Effector CD8-positive, alpha-beta T cell (primary cell): Measurements from ENCODE around the gene MYOCD.

Experiments
- DNase-seq: peaks from one replicate; lab custom pipeline; 2025; lab: John Stamatoyannopoulos, UW

Gene MYOCD

DNA sequence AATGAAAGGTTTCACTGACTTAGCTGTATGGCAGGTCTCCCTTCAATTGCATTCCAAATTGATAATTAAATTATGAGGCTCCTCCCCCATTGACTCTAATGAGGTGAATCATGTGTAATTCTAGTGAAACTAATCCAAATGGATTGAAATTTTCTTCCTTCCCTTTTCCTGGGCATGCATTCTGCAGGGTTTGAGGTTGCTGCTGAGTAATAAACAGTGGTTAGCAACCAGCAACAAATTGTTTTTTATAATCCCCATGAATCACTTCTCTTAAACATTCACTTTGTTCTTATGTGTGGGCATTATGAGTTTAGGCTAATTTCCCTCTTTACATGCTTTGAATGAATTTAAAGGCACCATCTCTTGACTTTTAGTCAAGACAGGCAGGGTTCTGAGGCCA, 43.4 kb downstream of the MYOCD start:
- no peak for DNase-seq

DNA sequence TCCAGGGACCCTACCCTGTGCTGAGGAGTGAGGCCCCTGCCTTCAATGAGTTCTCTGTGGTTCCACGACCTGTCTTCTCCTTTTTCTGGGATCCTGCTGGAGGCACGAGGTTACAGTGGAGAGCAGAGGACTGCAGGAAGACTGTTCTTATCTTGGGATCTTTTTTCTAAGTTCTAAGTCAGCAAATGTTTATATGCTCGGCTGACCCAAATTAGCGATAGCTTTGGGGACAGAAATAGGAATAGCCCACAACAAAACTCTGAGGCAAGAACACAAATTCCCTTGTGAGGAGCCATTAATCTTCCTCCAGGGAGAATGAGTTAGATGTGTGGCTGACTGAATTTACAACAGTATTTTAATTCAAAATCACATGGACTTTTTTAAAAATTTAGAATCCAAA, 46.7 kb downstream of the MYOCD start:
- DNase-seq = no peak

DNA sequence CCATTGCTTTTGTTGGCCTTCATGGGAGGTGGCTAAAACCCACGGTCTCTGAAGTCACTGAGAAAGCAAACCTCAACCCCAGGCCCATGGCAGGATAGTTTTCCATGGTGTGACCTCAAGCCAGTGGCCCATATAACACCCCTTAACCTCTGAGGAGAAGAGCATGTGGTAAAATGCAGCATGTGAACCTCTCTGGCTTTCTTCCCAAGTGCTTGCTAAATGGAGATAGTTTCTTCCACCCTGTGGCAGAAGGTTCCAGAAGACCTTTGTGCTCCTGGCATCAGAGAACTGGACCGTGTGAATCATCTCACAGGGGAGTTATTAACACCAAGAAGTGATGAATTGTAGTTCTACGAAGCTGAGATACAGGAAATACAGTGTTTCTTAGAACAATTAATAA, 47.3 kb downstream of the MYOCD start:
- DNase-seq = no peak

DNA sequence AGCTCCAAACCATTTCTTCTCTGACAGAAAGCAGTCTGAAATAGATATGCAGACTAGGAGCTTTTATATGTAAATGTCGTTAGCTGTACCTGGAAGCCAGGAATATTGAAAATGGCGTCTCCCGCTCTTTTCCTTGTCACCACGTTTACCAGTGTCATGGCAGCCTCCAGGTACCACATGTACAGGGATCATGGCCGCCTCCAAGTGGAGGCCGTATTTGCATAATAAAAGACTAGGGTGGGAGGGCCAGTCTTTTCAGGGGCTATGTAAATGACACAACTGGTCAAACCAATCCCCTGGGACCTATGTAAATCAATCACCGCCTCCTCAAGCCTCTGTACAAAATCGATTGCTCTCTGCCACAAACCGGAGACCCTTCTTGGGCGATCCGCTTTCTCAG, 54.3 kb downstream of the MYOCD start:
- DNase-seq = no peak

DNA sequence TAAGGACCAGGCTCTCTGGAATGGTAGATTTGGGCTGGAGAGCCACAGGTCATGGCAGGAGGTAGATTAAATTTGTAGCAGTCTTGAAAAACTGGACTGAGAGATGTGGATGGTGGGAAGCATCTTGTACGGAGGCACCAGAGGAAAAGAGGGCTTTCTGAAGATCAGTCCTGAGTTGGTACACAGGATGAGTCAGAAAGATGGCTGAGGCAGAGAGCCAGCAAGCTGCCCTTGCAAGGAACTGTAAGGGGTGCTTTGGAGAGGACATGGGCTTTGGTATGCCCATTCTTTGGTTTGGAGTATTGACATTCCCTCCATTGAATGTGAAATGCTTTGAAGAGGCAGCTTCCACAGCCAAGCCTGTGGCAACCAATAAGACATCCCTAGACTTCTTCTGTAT, 55.9 kb downstream of the MYOCD start:
- no peak for DNase-seq

DNA sequence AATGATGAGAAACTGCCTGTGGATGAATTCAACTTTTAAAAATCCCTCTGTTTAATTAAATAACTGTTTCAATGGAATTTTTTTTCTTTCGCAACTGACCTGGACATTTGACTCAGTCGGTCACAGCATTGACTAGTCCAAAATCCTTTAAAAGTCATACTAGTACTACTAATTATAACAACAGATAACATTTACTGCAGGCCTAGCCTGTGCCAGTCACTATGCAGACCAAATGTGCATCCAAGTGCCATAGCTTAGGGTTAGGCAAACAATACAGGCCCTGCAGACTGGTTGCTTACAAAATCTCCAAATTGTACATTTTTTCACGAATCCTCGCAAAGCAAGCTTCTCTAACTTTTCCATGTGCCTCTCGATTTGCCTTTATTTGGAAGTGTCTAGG, 56.6 kb downstream of the MYOCD start:
- DNase-seq = no peak

DNA sequence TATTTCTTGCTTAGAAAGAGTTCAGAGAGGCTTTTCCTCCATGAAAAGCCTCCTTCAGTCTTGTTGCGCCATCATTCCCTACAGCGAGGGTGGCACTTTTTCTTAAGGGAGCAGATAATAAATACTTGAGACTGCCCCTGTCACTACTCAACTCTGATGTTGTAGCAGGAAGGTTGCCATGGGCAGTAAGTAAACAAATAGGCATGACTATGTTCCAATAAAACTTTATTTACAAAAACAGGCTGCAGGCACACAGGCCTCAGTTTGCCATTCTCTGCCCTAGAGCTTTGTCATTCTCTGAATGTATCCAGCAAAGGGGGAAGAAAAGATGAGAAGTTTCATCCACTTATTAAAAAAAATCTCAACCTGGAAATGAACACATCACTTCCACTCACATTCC, 60.4 kb downstream of the MYOCD start:
- DNase-seq = no peak

DNA sequence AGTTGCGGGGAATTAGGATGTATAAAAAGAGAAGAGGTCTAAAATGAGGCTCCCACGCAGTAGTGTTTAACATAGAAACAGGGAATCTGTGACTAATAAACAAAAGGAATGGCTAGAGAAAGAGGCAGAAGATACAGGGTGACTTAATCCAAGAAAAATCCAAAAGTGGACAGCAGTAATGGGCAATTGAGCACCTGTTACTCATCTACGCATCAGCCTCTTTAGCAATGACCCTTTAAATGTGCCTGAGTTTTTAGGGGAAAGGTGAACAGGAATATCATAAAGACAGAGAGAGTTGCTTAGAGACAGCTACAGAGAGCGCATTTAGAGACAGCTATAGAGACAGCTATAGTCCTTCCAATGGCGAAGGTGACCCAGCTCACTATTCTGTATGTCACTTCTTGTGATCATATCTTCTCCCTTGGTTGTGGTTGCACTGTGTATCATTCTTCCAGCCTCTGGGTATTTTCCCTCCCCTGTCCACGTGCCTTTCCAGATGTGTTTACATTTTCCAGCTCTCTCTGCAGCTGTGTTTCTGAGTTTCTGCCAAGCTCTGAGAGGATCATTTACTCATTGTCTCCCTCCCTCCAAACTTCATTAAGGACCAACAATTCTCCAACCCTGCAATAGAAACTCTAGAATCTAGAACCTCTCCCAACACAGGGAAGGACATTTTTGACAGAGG, 61.5 kb downstream of the MYOCD start:
- no peak for DNase-seq

DNA sequence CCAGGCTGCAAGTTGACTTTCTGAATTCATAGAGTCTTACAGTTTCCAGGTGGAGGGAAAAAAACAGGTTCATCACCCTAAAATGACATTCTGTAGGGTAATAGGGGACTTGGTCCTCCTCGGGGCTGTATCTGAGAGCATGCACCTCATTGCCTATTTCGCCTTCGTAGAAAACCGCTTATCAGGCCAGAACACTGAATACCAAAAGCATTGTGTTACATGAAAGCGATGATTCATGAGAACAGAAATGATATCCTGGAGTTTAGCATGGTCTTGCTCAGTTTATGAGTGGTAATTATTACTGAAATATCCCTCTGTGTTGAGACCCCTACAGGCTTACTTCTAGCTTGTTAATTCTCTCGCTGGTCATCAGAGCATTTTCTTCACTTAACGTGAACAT, 62.2 kb downstream of the MYOCD start:
- DNase-seq = no peak

DNA sequence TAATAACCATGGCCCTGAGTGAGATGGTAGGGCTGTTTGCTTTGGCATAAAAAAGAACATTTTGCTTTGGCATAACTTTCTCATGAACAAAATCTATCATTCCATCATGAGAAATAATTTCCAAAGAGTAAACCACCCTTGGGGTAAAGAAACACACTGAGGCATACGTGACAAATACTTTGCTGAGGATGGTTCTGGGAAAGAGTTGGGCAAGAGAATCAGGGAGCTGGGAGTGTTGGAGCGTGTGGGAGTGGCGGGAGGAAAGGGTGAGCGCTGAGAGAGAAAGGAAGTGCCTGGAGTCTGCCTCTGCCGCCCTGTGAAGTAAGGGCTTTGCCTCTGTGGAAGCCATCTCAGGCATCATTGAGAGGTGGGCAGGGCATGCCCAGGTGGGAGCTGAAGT, 63.4 kb downstream of the MYOCD start:
- no peak for DNase-seq

DNA sequence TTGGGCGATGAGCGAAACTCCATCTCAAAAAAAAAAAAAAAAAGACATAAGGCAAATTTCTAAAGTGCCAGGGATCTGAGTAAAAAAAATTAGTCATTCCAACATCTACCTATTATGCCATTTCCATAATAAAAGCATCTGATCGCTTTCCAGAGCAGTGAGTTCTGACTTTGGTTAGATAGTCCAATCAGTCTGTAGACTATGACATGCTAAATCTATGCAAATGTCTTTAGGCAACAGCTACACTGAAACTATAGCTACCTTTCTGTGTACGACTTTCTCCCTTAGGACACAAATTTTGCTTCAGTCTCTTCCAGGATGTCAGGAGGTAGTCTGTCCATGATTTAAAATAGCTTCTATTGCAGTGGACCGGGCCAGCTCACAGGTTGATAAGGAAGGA, 64.7 kb downstream of the MYOCD start:
- no peak for DNase-seq

DNA sequence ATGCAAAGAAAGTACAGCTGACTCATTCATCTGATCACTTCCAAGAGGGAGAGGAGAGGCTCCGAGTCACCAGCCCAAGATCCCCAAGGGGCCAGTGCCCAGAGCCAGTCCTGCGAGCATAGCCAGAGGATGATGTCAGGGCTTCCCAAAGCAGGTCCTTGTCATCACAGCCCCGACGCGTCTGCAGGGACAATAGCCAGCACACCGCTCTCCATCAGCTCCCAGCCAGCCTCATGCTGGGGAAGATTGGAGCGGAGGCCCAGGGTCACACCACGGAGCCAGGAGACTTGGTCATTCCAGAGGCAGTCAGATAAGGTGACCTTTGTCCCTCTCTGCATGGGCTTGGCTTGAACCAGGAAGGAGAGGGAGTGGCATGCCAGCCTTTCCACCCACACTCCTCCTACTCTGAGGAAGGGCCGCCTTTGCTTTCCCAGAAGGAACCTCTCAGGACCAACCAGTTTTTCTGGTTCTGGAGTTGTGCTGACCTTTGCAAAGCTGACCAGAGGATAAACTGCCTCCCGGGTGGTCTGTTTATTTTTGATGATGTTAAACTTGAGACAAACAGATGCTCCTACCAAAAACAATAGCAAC, 65.3 kb downstream of the MYOCD start:
- DNase-seq = no peak

DNA sequence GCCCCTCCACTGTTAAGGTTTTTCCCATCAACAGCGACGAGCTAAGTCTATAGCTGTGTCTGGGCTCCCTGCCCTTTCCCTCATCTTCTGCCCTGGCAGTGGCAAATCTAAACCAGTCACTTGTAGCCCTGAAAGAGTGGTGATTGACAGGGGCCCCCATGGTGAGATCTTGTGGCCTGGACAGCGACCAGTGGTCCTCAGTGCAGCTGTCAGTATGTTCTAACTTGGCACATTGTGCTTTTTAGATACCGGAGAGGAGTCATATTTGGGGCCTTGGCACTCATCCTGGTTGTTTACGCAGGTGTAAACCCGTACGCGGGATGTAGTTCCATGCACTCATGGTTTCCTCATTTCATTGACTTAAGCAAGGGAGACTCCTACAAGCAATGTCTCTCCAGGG, 66.1 kb downstream of the MYOCD start:
- no peak for DNase-seq

DNA sequence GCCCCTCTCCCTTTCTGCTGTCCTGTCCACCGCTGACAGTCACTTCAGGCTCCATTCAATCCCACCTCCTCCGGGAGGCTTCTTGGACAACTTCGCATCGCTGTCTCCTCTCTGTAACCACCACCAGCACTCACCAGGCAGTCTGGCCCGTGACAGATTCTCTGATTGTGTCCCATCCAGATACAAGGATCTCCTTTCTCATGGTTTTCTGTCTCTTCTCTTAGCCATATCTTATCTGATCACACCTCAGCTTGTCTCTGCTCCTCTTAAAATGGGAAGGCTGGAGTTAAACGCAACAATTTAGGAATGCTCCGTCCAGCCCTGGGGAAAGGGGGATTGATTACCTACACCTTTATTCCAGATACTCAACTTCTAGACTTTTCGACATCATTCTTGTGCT, 66.7 kb downstream of the MYOCD start:
- DNase-seq = no peak

DNA sequence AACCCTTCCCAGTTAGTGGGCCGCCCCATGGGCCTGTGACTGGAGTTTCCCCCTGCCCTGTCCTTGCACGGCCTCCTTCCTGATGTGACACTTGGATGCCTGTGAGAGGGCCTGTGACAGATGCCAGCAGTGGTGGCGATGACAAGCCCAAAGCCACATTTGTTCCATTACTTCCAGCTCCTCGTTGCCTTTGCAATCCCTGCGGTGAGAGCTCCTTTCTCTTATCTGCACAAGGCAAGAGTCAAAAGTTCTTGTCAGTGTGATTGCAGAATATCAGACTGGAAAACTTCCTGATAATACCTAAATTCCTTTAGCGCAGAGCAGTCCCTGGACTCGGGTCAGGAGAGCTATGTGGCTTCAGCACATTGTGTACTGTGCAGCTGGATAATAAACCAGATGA, 69.2 kb downstream of the MYOCD start:
- DNase-seq = no peak

DNA sequence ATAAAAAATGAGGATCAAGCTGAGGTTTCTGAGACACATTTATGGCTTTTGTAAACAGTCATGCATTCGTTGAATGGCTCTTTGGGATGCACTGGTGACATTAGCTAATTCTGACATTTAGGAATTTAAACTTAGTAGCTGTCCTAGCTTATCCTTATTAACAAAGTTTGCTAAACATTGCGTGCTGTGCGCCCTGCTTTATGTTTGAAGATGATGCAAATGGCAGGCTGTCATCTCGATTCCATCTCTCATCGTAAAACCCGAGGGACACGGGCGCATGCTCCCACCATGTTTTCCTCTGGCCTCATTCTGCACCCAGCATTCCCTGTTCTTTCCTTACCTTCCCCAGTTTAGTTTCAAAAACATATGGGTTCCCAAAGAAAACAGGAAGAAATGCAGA, 69.8 kb downstream of the MYOCD start:
- DNase-seq = no peak

DNA sequence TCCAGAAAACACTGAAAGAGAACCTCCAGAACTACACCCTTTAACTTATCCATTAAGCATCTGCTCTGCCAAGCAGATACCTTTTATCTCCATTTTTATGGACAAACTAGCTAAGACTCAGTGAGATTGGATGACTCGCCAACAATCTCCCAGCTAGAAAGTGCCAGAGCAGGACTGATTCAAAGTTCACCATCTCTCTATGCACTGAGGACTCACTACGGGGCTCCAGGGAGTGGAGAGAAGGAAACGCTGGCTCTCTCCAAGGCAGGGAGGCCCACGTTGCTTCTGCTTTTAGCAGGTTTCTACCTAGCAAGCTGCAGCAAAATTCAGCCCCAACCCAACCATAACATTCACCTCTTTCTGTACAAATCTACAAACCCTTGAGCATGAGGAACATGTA, 70.8 kb downstream of the MYOCD start:
- no peak for DNase-seq

DNA sequence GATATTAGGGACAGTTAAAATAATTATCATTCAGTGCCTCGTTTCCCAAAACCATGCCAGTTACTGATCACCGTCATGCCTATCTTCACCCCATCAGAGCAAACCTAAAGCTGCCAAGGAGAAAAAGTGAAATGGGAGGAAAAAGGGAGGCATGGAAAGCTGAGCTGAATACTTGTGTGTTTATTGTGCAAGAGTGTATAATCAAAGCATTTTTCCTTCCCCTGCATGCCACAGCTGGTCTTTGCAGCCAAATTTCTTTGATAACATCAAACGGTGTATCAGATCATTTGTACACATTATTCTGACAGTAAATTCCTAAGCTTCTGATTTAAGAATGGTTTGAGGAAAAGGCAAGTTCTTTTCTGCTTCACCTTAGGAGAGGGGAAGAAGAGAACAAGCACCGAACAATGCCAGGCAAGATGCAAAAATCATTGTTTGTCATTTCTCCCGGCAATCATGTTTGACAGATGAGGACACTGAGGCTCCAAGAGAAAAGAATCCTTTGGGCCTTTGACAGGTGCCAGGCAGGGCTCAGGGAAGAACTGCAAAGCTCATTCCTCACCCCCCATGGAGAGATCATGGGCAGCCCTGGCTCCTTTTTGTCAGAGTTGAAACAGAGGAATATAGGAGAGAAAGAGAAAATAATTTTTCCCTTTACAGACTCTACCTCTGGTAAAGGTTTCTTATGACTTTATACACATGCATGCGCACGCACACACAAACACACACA, 72.2 kb downstream of the MYOCD start:
- no peak for DNase-seq

DNA sequence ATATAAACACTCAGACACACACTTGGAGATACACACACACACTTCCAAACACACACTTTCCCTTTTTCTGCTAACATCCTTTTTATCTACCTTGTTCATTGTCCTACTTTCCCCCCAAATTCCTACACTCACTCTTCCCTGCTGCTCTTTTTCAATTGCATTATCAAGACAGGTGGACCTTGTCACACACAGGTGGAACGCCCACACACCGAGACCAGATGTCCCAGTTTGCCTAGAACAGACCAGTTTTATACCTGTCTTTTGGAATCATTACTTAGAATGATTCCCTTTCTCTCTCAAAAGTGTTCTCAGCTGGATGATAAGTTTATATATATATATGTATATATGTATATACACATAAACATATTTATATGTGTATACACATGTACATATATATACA, 72.9 kb downstream of the MYOCD start:
- no peak for DNase-seq

DNA sequence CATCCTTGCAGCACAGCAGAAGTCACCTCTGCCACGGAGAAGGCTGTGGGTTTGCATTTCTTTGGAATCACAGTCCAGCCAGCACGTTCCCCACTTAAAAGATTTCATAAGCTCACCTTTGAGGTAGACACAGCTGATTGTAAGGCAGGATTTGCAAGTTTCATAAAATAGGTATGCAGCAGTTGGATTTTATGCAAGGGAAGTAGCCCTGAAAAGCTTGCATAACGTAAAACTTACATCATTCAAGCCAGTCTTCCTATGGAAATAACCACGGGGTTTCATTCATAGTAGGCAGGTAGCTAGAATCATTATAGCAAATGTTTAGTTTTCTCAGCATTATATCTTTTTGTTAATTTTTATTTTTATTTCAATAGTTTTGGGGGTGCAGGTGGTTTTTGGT, 73.8 kb downstream of the MYOCD start:
- no peak for DNase-seq

DNA sequence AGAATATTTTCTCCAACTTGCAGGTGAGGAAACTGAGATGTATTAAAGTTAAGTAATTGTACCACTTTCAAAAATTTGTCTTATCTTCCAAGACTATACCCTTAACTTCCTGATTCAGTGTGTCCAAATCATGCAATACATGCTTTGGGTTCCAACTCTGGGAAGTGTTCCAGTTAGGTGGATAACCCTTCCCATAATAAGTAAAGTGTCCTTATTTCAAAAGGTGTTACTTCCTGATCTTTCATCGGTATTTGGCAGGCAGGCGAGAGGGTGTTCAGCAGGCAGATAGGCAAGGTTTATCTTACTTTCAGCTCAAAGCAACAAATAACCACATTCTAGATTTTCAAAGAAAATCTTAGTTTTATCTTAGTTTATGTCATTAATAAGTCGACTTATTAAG, 77.4 kb downstream of the MYOCD start:
- no peak for DNase-seq

DNA sequence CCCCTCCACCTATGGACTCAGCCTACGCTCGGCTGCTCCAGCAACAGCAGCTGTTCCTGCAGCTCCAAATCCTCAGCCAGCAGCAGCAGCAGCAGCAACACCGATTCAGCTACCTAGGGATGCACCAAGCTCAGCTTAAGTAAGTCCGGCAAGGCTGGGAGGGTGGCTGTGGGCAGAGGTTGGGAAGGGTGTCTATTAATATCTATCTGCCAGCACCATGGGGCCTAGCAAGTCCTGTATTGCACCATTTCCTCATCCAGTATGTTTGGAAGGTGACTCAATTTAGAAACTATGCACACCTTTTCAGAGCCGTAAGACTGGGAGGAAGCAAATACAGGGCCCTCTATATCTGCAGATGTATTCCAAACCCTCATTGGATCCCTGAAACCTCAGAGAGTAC, 78.6 kb downstream of the MYOCD start:
- DNase-seq = no peak

DNA sequence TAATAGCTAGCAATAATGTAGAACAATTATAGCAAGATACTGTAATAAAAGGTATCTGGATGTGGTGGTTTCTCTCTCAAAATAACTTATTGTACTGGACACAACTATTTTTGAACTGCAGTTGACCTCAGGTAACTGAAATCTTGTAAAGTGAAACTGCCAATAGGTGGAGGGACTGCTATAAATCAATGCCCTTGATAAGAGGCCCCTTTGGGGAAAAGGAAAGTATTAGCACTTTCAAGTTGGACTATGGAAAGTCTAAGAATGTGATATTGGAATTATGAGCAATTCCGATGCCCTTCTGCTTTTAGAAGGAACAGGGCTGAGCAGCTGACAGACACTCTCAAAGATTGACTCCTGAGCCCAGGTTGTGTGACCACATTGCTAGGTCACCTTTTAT, 79.1 kb downstream of the MYOCD start:
- DNase-seq = no peak

DNA sequence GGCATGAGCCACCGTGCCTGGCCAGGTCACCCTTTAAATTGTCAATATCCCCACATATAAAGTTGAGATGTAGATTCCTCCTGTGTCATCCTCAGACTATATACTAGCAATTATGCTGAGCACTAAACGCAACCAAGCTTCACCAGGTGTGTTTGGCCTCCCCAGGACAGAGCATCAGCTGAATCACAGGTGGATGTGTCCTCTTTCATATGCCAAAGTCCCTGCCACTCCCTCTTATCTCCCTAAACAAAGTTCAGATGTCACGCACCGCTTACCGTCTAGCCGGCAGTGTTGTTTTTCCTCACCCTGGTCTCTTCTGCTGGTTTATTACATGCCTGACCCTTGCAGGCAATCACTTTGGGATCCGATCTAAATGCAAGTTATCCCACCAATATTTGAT, 79.8 kb downstream of the MYOCD start:
- DNase-seq = no peak
